HUES6 (cell line): Measurements from ENCODE around the gene PCDH15.
A peak's percentile ranks its signal among the peaks of the same experiment; 100 is the strongest.
"Not testable (repeated sequence)": the region's sequence is repeated elsewhere in the genome, so short reads cannot be mapped to it uniquely, and the experiment has no call there.

Experiments used
- H3K27ac ChIP-seq: 2 replicates; pipeline ENCODE4 v1.7.0; 2013; ENCODE audit warnings: low read depth, mild to moderate bottlenecking, low read length, inconsistent platforms
- H3K27me3 ChIP-seq: 2 replicates; pipeline ENCODE4 v1.6.1; 2013; ENCODE audit warnings: low read length; ENCODE audit not compliant: control insufficient read depth, insufficient read depth
- H3K36me3 ChIP-seq: 2 replicates; pipeline ENCODE4 v1.6.1; 2013; ENCODE audit warnings: low read length; ENCODE audit not compliant: control insufficient read depth, insufficient read depth
- H3K4me1 ChIP-seq: 2 replicates; pipeline ENCODE4 v1.6.1; 2013; ENCODE audit warnings: low read length; ENCODE audit not compliant: control insufficient read depth, insufficient read depth
- H3K4me3 ChIP-seq: 2 replicates; pipeline ENCODE4 v1.5.1; 2013; ENCODE audit warnings: low read depth, low read length
- H3K9ac ChIP-seq: one replicate; pipeline ENCODE4 v1.6.1; 2013; ENCODE audit warnings: mild to moderate bottlenecking, low read length
- H3K9me3 ChIP-seq: 2 replicates; pipeline ENCODE4 v1.6.1; 2013; ENCODE audit warnings: low read depth, low read length; ENCODE audit not compliant: control insufficient read depth, insufficient read depth

Gene PCDH15

DNA sequence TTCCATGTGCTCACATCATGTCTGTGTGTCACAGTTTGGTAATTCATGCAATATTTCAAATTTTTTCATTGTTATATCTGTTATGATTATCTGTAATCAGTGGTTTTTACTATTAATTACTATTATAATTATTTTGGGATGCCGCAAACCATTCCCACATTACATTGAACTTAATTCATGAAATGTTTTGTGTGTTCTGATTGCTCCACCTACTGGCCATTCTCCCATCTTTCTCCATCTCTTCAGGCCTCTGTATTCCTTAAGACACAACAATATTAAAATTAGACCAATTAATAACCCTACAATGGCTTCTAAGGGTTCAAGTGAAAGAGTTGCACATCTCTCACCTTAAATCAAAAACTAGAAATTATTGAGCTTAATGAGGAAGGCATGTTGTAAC is 398.5 kb downstream of the PCDH15 start:
- Histone ChIP-seq H3K9me3 (peaks cover 4% of the 10 kb centered on the region; the same call in 1 of the 2 replicates), H3K27me3 (no peaks in the 10 kb centered on the region), H3K36me3 (no peaks in the 10 kb centered on the region), H3K27ac (no peak overlapping the region), H3K4me3 (no peak overlapping the region), H3K9ac (no peak overlapping the region), H3K4me1 (no peaks in the 10 kb centered on the region)

- Histone ChIP-seq H3K27ac (0 out of 2 replicates have a peak overlapping the region, but pooled peaks have one; percentile 43), H3K9ac (no peak overlapping the region), H3K27me3 (no peaks in the 10 kb centered on the region), H3K4me3 (peak overlapping the region; percentile 22; the same call in 1 of the 2 replicates), H3K36me3 (no peaks in the 10 kb centered on the region), H3K9me3 (no peaks in the 10 kb centered on the region), H3K4me1 (peaks cover 19% of the 10 kb centered on the region; the same call in 1 of the 2 replicates)
Observed at GRCh38 chr10:54396031-54396430, 405.0 kb downstream of the PCDH15 start.

DNA sequence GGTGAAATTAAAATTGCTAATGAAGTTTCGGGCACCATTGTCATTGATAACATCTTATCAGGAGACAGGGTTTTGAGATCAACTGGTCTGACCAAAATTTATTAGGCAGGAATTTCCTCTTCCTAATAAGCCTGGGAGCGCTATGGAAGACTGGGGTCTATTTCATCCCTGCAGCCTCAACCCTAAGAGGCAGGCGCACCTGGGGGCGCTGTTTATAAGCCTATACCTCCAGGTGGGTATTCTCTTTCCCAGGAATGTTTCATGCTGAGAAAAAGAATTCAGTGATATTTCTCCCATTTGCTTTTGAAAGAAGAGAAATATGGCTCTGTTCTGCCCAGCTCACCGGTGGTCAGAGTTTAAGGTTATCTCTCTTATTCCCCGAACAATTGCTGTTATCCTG is 406.4 kb downstream of the PCDH15 start:
- not testable (repeated sequence) for H3K9me3 ChIP-seq, H3K27ac ChIP-seq, H3K4me3 ChIP-seq, H3K9ac ChIP-seq, H3K27me3 ChIP-seq, H3K36me3 ChIP-seq
- peaks cover 19% of the 10 kb centered on the region; the same call in 1 of the 2 replicates for H3K4me1 ChIP-seq

DNA sequence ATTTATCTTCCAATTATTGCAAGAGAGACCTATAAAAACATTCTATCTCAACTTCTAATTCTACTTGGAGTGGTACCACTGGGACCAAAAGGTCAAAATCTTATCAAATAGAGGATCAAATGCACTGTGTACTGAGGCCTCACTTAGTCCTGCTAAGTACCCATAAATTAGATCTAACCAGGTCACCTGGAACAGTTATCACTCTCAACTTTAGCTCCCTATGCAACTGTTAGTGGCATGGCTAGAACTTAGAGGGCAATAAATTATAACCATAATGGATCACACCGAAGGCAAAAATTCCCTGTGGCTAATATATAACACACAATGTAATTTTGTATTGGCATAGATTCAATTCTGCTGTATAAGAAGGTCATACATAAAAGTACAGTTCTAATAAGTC is 428.9 kb downstream of the PCDH15 start:
- Histone ChIP-seq H3K4me1 (no peaks in the 10 kb centered on the region), H3K9ac (no peak overlapping the region), H3K27ac (no peak overlapping the region), H3K9me3 (no peaks in the 10 kb centered on the region), H3K4me3 (no peak overlapping the region), H3K36me3 (no peaks in the 10 kb centered on the region), H3K27me3 (no peaks in the 10 kb centered on the region)

- H3K36me3 ChIP-seq = no peaks in the 10 kb centered on the region
Observed at GRCh38 chr10:54368984-54369383, 432.0 kb downstream of the PCDH15 start.

DNA sequence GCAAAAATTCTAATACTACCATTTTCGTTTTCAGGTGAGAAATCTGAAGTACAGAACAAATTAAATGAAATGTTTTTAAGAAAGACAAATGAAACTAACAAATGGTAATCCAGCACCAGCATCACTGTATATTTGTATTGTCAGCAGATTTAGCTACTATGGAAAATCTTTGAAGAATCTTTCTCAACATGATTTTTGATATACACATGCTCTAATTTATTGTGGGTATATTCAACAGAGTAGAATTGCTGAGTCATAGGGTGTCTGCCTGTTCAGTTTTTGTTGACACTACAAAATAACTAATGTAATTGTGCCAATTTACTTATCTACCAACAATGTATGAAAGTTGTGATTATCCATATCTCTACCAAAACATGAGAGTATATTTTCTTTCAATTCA is 437.6 kb downstream of the PCDH15 start:
- no peaks in the 10 kb centered on the region for H3K9me3 ChIP-seq

More at GRCh38 chr10:54368984-54369383, 432.0 kb downstream of the PCDH15 start:
- Histone ChIP-seq H3K9me3 (no peaks in the 10 kb centered on the region), H3K4me1 (no peaks in the 10 kb centered on the region), H3K4me3 (no peak overlapping the region), H3K27me3 (no peaks in the 10 kb centered on the region), H3K9ac (no peak overlapping the region), H3K27ac (no peak overlapping the region)

GRCh38 chr10:54342058-54342457 is 459.0 kb downstream of the PCDH15 start:
- no peaks in the 10 kb centered on the region for H3K36me3 ChIP-seq
- H3K4me1 ChIP-seq = no peaks in the 10 kb centered on the region
- no peaks in the 10 kb centered on the region for H3K27me3 ChIP-seq
- H3K27ac ChIP-seq = no peak overlapping the region
- no peak overlapping the region for H3K4me3 ChIP-seq
- no peak overlapping the region for H3K9ac ChIP-seq
- H3K9me3 ChIP-seq = peaks cover 32% of the 10 kb centered on the region

More for the DNA sequence above, 437.6 kb downstream of the PCDH15 start:
- Histone ChIP-seq H3K4me1 (no peaks in the 10 kb centered on the region), H3K27me3 (no peaks in the 10 kb centered on the region), H3K27ac (no peak overlapping the region), H3K4me3 (no peak overlapping the region), H3K36me3 (no peaks in the 10 kb centered on the region), H3K9ac (no peak overlapping the region)

DNA sequence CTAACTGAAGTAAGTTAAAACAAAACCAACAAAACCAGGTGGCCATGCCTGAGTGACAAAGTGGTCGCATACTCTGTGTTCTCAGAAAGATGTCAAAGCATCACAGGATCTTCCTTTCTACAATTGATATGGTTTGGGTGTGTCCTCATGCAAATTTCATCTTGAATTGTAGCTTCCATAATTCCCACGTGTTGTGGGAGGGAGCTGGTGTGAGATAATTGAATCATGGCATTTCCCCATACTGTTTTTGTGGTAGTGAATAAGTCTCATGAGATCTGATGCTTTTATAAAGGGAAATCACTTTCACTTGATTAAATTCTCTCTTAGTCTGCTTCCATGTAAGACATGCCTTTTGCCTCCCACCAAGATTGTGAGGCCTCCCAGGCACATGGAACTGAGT is 465.7 kb downstream of the PCDH15 start:
- H3K4me3 ChIP-seq = no peak overlapping the region

DNA sequence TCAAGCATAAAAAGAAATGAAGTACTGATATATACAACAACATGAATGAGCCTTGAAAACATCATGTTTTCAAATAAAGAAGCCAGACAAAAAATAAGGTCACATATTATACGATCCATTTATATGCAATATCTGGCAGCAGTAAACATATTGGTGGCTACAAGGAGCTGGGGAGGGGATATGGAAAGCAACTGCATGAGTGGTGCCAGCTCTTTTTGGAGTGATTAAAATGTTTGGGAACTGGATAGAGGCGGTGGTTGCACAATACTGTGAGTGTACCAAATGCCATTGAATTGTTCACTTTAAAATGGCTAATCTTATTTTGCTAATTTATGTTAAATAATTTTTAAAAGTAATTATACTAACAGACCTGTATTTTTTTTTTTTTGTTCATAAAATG is 481.7 kb downstream of the PCDH15 start:
- no peak overlapping the region for H3K9ac ChIP-seq
- no peaks in the 10 kb centered on the region for H3K27me3 ChIP-seq
- no peaks in the 10 kb centered on the region for H3K36me3 ChIP-seq
- H3K4me3 ChIP-seq = no peak overlapping the region
- no peak overlapping the region for H3K27ac ChIP-seq
- H3K9me3 ChIP-seq = no peaks in the 10 kb centered on the region
- no peaks in the 10 kb centered on the region for H3K4me1 ChIP-seq

More for the DNA sequence above, 465.7 kb downstream of the PCDH15 start:
- Histone ChIP-seq H3K36me3 (no peaks in the 10 kb centered on the region), H3K9me3 (peaks cover 7% of the 10 kb centered on the region; the same call in 1 of the 2 replicates), H3K9ac (no peak overlapping the region), H3K27me3 (no peaks in the 10 kb centered on the region), H3K4me1 (no peaks in the 10 kb centered on the region), H3K27ac (no peak overlapping the region)

DNA sequence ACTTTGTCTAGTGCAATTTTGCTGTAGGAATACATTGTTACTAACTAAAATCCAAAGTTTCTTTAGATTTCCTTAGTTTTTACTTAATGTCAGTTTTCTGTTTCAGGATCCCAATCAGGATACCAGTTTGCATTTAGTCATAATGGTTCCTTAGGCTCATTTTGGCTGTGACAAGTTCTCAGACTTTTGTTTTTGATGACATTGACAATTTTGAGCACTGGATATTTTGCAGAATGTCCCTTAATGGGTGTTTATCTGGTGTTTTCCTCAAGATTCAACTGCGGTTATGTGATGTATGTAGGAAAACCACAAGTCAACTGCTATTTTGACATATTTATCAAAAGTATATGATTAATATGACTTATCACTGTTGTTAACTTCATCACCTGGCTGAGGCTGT is 482.6 kb downstream of the PCDH15 start:
- no peak overlapping the region for H3K9ac ChIP-seq
- no peaks in the 10 kb centered on the region for H3K27me3 ChIP-seq
- H3K27ac ChIP-seq = no peak overlapping the region
- H3K9me3 ChIP-seq = no peaks in the 10 kb centered on the region
- no peak overlapping the region for H3K4me3 ChIP-seq
- H3K4me1 ChIP-seq = no peaks in the 10 kb centered on the region
- no peaks in the 10 kb centered on the region for H3K36me3 ChIP-seq

- no peaks in the 10 kb centered on the region for H3K36me3 ChIP-seq
- H3K9me3 ChIP-seq = no peaks in the 10 kb centered on the region
- no peak overlapping the region for H3K27ac ChIP-seq
- no peak overlapping the region for H3K9ac ChIP-seq
- H3K27me3 ChIP-seq = no peaks in the 10 kb centered on the region
- H3K4me3 ChIP-seq = no peak overlapping the region
- no peaks in the 10 kb centered on the region for H3K4me1 ChIP-seq
Observed at GRCh38 chr10:54314430-54314829, 486.6 kb downstream of the PCDH15 start.
